ENCODE measurements around the gene CEP131. TPM values are rescaled to one million over a fixed set of nuclear protein-coding genes. Genes with fewer than 3 reads are reported as not detected.

Gene CEP131
- total RNA-seq, 2 experiments from 2014 or later: 13.6 to 20.6 TPM

GRCh38 chr17:81184555-81184954 is 38.2 kb downstream of the CEP131 start:
- Mint-ChIP-seq H3K27ac (no peak overlapping the region), H3K9me3 (ENCODE audit: low read depth) (no peaks in the 10 kb centered on the region), H3K4me3 (no peak overlapping the region), H3K36me3 (no peaks in the 10 kb centered on the region), H3K27me3 (no peaks in the 10 kb centered on the region), H3K4me1 (no peaks in the 10 kb centered on the region)
- ATAC-seq (no peak), DNase-seq (no peak)
- CTCF ChIA-PET: interaction anchor here (1.3 kb wide), 1 partner anchor 11 kb away, joined by 3 read pairs; no protein-coding TSS in a partner anchor

DNA sequence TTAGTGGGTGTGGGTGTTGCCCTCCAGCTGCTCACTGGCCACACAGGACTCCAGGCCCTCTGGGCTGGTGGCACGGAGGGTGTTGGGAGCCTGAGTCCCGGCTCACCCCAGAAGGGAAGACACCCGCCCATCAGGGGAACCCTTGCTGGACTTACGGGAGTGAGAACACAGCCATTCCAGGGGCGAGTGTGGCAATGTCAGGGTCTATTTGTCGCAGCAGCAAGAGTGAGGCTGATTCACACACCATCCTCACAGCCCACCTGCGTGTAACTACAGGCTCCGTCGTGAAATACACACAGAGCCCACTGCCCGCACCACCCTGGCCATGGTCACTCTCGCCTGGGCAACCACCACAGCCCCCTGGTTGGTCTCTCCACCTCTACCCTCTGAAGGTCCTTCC is 39.0 kb downstream of the CEP131 start:
- Mint-ChIP-seq H3K27me3 (no peaks in the 10 kb centered on the region), H3K4me3 (no peak overlapping the region), H3K4me1 (no peaks in the 10 kb centered on the region), H3K36me3 (no peaks in the 10 kb centered on the region), H3K9me3 (ENCODE audit: low read depth) (no peaks in the 10 kb centered on the region), H3K27ac (no peak overlapping the region)
- no peak for ATAC-seq
- CTCF ChIA-PET: interaction anchor here (1.3 kb wide), 1 partner anchor 10 kb away, joined by 3 read pairs; no protein-coding TSS in a partner anchor
- DNase-seq: no peak

DNA sequence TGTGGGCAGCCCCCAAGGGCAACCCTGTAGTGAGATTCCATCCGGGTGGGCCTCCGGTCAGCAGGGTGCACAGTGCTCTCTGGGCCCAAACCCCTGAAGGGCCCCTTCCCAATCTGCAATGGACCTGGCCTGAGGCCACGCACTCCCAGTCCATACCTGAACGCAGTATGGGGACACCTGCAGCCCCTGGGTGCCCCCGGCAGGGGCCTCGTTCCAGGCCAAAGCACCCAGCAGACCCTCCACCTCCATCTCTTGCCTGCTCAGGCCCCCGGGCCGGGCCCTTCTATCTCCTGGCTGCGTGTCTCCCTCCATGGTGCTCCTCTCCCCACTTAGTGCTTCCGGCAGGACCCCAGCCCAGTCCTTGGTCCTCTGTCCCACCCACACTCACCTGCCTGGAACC is 39.4 kb downstream of the CEP131 start:
- Mint-ChIP-seq H3K4me1 (no peaks in the 10 kb centered on the region), H3K27ac (no peak overlapping the region), H3K9me3 (ENCODE audit: low read depth) (no peaks in the 10 kb centered on the region), H3K4me3 (no peak overlapping the region), H3K27me3 (no peaks in the 10 kb centered on the region), H3K36me3 (no peaks in the 10 kb centered on the region)
- DNase-seq (no peak), ATAC-seq (no peak)
- CTCF ChIA-PET: no interaction called here

DNA sequence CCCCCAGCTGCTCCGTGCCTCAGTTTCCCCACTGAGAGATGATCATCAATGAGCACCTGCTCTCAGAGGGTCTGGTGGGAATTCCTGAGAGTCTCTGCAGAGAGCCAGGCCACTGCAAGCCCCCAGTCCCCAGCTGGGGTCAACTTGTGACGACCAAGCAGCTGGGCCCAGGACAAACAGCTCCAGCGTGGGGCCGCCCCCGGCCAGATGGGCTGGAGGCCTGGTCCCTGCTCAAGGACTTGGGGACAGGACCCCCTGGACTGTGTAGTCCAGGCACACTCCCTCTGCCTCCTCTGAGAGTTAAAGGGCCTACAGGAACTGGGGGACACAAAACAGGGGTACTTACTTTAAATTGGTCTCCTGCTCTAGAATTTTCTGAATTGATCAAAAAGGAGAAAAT is 40.2 kb downstream of the CEP131 start:
- ATAC-seq: no peak
- Mint-ChIP-seq H3K36me3 (no peaks in the 10 kb centered on the region), H3K27ac (no peak overlapping the region), H3K9me3 (ENCODE audit: low read depth) (no peaks in the 10 kb centered on the region), H3K4me1 (no peaks in the 10 kb centered on the region), H3K4me3 (no peak overlapping the region), H3K27me3 (no peaks in the 10 kb centered on the region)
- no peak for DNase-seq
- CTCF ChIA-PET: no interaction called here

DNA sequence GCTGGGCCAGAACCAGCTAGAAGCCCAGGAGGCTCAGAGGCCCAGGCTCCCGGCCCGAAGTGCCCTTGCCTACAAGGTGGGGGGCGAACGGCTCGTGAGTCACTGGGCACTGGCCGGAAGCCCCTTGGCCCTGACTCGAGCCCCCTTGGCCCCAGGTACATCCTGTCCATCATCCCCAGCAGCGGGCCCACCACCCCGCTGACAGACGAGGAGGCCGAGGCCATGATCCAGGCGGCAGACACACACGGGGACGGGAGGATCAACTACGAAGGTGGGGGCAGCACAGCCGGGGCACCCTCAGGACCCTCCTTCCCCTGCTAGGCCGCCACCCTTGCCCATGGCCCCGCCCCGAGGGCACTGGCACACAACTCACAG is 41.0 kb downstream of the CEP131 start:
- H3K36me3 Mint-ChIP-seq: no peaks in the 10 kb centered on the region
- H3K4me1 Mint-ChIP-seq: no peaks in the 10 kb centered on the region
- CTCF ChIA-PET: no interaction called here
- DNase-seq (no peak), ATAC-seq (no peak)
- no peaks in the 10 kb centered on the region for H3K9me3 Mint-ChIP-seq (ENCODE audit: low read depth)
- no peak overlapping the region for H3K27ac Mint-ChIP-seq
- no peaks in the 10 kb centered on the region for H3K27me3 Mint-ChIP-seq
- H3K4me3 Mint-ChIP-seq: no peak overlapping the region

GRCh38 chr17:81180836-81181810 is 41.6 kb downstream of the CEP131 start:
- no peaks in the 10 kb centered on the region for H3K9me3 Mint-ChIP-seq (ENCODE audit: low read depth)
- H3K27ac Mint-ChIP-seq: no peak overlapping the region
- no peaks in the 10 kb centered on the region for H3K4me1 Mint-ChIP-seq
- H3K27me3 Mint-ChIP-seq: no peaks in the 10 kb centered on the region
- CTCF ChIA-PET: no interaction called here
- ATAC-seq (no peak), DNase-seq (no peak)
- H3K4me3 Mint-ChIP-seq: no peak overlapping the region
- H3K36me3 Mint-ChIP-seq: no peaks in the 10 kb centered on the region

DNA sequence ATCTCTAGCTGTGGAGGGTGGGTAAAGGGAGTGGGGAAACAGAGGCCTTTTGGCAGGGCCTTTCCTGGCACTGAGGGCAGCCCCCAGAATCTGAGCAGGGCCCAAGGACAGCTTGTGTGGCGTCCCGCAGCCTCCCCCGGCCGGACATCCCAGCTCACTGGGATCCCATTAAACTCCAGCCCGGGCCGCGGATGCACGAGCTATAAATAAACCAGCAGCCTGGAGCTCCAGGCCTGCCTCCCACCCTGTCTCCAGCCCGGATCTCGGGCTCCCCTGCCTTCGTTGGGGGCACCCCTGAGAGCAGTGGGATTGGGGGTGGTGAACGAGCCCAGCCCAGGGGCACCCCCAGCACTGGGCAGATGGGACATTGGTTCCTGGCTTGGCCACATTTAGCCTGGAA is 42.9 kb downstream of the CEP131 start:
- Mint-ChIP-seq H3K27ac (no peak overlapping the region), H3K27me3 (no peaks in the 10 kb centered on the region), H3K4me3 (no peak overlapping the region), H3K36me3 (no peaks in the 10 kb centered on the region), H3K9me3 (ENCODE audit: low read depth) (no peaks in the 10 kb centered on the region), H3K4me1 (no peaks in the 10 kb centered on the region)
- DNase-seq: no peak
- CTCF ChIA-PET: no interaction called here
- no peak for ATAC-seq

GRCh38 chr17:81179220-81179619 is 43.5 kb downstream of the CEP131 start:
- no peaks in the 10 kb centered on the region for H3K4me1 Mint-ChIP-seq
- no peak for DNase-seq
- H3K4me3 Mint-ChIP-seq: no peak overlapping the region
- CTCF ChIA-PET: no interaction called here
- no peaks in the 10 kb centered on the region for H3K36me3 Mint-ChIP-seq
- H3K9me3 Mint-ChIP-seq (ENCODE audit: low read depth): no peaks in the 10 kb centered on the region
- no peaks in the 10 kb centered on the region for H3K27me3 Mint-ChIP-seq
- no peak for ATAC-seq
- no peak overlapping the region for H3K27ac Mint-ChIP-seq

GRCh38 chr17:81178136-81179091 is 44.4 kb downstream of the CEP131 start:
- no peak for DNase-seq
- H3K27ac Mint-ChIP-seq: no peak overlapping the region
- no peaks in the 10 kb centered on the region for H3K9me3 Mint-ChIP-seq (ENCODE audit: low read depth)
- CTCF ChIA-PET: no interaction called here
- no peak overlapping the region for H3K4me3 Mint-ChIP-seq
- no peaks in the 10 kb centered on the region for H3K4me1 Mint-ChIP-seq
- no peak for ATAC-seq
- no peaks in the 10 kb centered on the region for H3K36me3 Mint-ChIP-seq
- H3K27me3 Mint-ChIP-seq: peaks cover 7% of the 10 kb centered on the region

- no peak for DNase-seq
- no peaks in the 10 kb centered on the region for H3K4me1 Mint-ChIP-seq
- CTCF ChIA-PET: no interaction called here
- H3K27ac Mint-ChIP-seq: no peak overlapping the region
- no peaks in the 10 kb centered on the region for H3K36me3 Mint-ChIP-seq
- peaks cover 8% of the 10 kb centered on the region for H3K27me3 Mint-ChIP-seq
- H3K9me3 Mint-ChIP-seq (ENCODE audit: low read depth): no peaks in the 10 kb centered on the region
- no peak for ATAC-seq
- H3K4me3 Mint-ChIP-seq: no peak overlapping the region
Observed at GRCh38 chr17:81176666-81177065, 46.1 kb downstream of the CEP131 start.

GRCh38 chr17:81173762-81174155 is 49.0 kb downstream of the CEP131 start:
- Mint-ChIP-seq H3K27me3 (peaks cover 8% of the 10 kb centered on the region), H3K4me3 (no peak overlapping the region), H3K9me3 (ENCODE audit: low read depth) (no peaks in the 10 kb centered on the region), H3K36me3 (no peaks in the 10 kb centered on the region), H3K4me1 (no peaks in the 10 kb centered on the region), H3K27ac (no peak overlapping the region)
- DNase-seq (no peak), ATAC-seq (no peak)
- CTCF ChIA-PET: interaction anchor here (1.2 kb wide), 1 partner anchor 11 kb away, joined by 3 read pairs; no protein-coding TSS in a partner anchor

- Mint-ChIP-seq H3K27ac (no peak overlapping the region), H3K36me3 (no peaks in the 10 kb centered on the region), H3K9me3 (ENCODE audit: low read depth) (no peaks in the 10 kb centered on the region), H3K27me3 (peaks cover 10% of the 10 kb centered on the region), H3K4me3 (no peak overlapping the region), H3K4me1 (no peaks in the 10 kb centered on the region)
- ATAC-seq (no peak), DNase-seq (no peak)
- CTCF ChIA-PET: interaction anchor here (1.2 kb wide), 1 partner anchor 11 kb away, joined by 3 read pairs; no protein-coding TSS in a partner anchor
Observed at GRCh38 chr17:81173052-81173761, 49.6 kb downstream of the CEP131 start.

GRCh38 chr17:81171941-81172340 is 50.8 kb downstream of the CEP131 start:
- no peak overlapping the region for H3K4me3 Mint-ChIP-seq
- CTCF ChIA-PET: no interaction called here
- H3K27ac Mint-ChIP-seq: no peak overlapping the region
- peaks cover 14% of the 10 kb centered on the region for H3K27me3 Mint-ChIP-seq
- no peaks in the 10 kb centered on the region for H3K9me3 Mint-ChIP-seq (ENCODE audit: low read depth)
- no peaks in the 10 kb centered on the region for H3K4me1 Mint-ChIP-seq
- DNase-seq (no peak), ATAC-seq (no peak)
- no peaks in the 10 kb centered on the region for H3K36me3 Mint-ChIP-seq
